ENCODE measurements around the gene TBC1D22A.

TBC1D22A gene

GRCh38 chr22:47054231-47055072 lies 292.0 kb downstream of the TBC1D22A start:
- no peak for DNase-seq (ENCODE audit: low read depth in 2 of 2, low spot score in 1 of 2)

DNA sequence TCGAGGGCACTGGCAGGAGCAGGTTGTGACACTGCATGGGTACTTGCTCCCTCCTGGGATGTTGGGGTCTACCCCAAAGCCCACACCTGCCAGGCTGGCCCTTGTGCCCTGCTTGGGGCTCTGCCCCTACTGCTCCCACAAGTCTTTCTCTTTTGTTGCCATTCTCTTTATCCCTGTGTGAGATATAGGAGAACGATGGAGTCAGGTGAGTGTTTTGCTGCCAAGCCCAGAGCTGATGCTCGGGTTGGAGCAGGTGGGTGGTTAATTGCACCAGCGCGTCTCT lies 292.6 kb downstream of the TBC1D22A start:
- no peak for DNase-seq (ENCODE audit: low read depth in 2 of 2, low spot score in 1 of 2)

DNA sequence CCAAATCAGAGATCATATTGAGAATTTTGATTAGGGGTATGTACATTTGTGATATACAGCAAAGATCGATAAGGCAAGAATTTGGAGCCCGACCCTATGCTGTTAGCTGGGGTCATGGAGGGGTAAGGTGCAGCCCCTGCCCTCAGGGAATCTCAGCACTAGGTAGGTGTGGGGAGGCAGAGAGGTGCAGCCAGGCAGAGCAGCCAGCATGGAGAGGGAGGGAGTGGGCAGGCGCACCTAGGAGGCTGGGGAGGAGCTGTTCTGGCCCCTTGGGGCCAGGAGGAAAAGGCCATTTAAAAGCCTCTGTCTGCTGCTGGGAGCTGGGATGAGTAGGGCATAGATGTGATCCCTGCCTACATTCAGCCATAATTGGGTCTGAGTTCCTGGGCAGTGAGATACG lies 293.0 kb downstream of the TBC1D22A start:
- no peak for DNase-seq (ENCODE audit: low read depth in 2 of 2, low spot score in 1 of 2)

GRCh38 chr22:47055921-47056320 lies 293.5 kb downstream of the TBC1D22A start:
- no peak for DNase-seq (ENCODE audit: low read depth in 2 of 2, low spot score in 1 of 2)

- DNase-seq (ENCODE audit: low read depth in 2 of 2, low spot score in 1 of 2), result no peak
Measured at GRCh38 chr22:47056361-47056760, 293.9 kb downstream of the TBC1D22A start.

- no peak for DNase-seq (ENCODE audit: low read depth in 2 of 2, low spot score in 1 of 2)
Measured at GRCh38 chr22:47056776-47057470, 294.5 kb downstream of the TBC1D22A start.

DNA sequence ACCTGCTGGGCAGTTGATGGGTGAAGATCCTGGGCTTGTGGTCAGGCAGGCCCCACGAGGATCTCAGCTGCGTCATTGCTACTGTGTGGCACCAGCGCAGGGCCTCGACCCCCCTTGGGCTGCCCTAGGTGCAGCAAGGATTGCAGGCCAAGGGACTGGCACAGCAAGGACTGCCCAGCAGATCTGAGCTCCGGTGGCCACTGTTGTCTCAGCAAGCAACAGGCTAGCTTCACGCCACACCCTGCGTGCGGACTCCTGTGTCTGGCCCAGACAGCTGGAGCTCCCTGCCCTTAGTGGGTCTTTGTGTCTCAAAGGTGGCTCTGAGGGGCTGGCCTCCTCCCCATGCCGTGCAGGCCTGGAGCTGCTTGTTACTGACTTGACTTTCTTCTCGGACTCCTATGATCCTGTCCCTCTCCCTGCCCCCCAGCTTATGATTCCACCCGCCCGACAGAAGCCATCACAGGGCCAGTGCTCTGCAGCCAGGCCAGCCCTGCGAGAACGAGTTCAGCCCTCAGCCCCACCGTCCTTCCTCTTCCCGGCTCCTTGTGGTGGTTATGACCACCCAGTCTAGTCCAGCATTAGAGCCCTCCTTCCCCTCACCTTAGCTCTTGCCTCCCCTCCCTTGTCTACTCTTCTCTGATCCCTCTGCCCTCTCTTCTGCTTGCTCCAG lies 295.6 kb downstream of the TBC1D22A start:
- DNase-seq (ENCODE audit: low read depth in 2 of 2, low spot score in 1 of 2), result no peak

DNA sequence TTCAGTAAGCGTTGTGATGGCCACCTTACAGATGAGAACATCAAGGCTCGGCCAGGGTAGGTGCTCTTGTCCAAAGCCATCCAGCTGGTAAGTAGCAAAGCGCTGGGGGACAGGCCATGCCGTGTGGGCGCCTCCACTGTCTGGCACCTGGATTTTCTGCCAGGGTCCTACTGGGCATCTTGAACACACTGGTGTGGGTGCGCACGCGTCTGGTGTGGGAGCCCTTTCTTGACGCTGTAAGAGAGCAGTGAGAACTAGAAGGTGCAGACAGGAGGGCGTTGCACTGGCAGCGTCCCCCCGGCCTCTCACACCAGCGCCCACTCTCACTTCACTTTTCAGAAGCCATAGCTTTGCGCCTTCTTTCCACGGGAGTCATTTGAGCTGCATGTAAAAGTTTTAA lies 296.6 kb downstream of the TBC1D22A start:
- no peak for DNase-seq (ENCODE audit: low read depth in 2 of 2, low spot score in 1 of 2)

- no peak for DNase-seq (ENCODE audit: low read depth in 2 of 2, low spot score in 1 of 2)
Measured at GRCh38 chr22:47059701-47060161, 297.3 kb downstream of the TBC1D22A start.

GRCh38 chr22:47060718-47061117 lies 298.3 kb downstream of the TBC1D22A start:
- no peak for DNase-seq (ENCODE audit: low read depth in 2 of 2, low spot score in 1 of 2)

GRCh38 chr22:47061226-47061625 lies 298.8 kb downstream of the TBC1D22A start:
- DNase-seq (ENCODE audit: low read depth in 2 of 2, low spot score in 1 of 2), result no peak

DNA sequence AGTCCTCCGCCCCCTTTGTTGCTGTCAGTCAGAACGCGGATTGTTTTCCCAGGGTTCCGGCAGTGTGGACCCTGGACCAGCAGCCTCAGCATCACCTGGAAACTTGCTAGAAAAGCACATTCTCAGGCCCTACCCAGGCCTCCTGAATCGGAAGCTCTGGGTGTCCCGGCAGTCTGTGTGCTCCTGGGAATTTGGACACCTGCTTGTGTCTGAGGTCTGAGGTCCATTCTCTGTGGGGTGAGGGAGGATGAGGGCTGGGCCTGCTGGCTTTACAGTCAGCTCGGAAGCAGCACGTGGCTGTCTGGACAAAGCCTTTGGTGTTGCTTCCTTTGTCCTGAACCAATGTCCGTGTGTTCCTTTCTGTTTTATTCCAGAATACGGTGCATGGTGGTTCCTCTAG lies 299.7 kb downstream of the TBC1D22A start:
- DNase-seq (ENCODE audit: low read depth in 2 of 2, low spot score in 1 of 2), result no peak

DNA sequence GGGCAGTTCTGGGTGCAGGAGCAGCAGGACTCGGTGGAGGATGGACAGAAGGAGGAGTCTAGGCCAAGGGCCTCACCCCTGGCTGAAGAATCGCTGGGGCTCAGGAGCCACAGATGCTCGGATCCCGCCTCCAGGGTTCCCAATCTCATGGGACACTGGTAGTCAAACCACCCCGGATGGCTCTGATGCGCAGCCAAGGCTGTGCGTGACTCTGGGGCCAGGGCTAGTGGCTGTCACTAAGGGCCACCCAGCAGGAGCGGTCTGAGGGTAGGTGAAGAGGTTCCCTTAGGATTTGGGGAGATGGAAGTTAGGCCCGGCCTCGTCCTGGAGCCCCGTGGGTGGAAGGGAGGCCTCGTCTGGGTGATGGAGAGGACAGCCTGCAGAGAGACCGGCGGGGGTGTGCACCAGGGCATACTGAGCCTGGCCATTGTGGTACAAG lies 300.6 kb downstream of the TBC1D22A start:
- DNase-seq (ENCODE audit: low read depth in 2 of 2, low spot score in 1 of 2), result no peak

GRCh38 chr22:47063606-47064005 lies 301.2 kb downstream of the TBC1D22A start:
- DNase-seq (ENCODE audit: low read depth in 2 of 2, low spot score in 1 of 2), result no peak

DNA sequence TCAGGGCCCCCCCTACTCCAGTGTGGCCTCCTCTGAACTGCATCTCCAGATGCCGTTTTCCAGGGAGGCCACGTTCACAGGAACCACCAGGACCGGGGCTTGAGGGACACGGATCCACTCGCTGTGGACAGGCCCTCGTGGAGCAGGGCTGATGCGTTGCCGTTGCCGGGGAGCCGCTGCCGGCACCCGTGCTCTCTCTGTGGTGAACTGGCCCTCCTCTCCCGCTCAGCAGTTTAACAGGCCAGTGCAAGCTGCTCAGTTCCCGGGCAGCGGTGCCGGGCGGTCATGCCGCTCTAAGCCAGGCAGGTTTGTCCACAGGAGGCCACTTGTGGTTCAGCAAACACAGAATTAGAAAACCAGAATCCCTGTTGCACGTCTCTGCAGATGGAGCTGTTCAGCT lies 301.6 kb downstream of the TBC1D22A start:
- no peak for DNase-seq (ENCODE audit: low read depth in 2 of 2, low spot score in 1 of 2)

- no peak for DNase-seq (ENCODE audit: low read depth in 2 of 2, low spot score in 1 of 2)
Measured at GRCh38 chr22:47064416-47064815, 302.0 kb downstream of the TBC1D22A start.

DNA sequence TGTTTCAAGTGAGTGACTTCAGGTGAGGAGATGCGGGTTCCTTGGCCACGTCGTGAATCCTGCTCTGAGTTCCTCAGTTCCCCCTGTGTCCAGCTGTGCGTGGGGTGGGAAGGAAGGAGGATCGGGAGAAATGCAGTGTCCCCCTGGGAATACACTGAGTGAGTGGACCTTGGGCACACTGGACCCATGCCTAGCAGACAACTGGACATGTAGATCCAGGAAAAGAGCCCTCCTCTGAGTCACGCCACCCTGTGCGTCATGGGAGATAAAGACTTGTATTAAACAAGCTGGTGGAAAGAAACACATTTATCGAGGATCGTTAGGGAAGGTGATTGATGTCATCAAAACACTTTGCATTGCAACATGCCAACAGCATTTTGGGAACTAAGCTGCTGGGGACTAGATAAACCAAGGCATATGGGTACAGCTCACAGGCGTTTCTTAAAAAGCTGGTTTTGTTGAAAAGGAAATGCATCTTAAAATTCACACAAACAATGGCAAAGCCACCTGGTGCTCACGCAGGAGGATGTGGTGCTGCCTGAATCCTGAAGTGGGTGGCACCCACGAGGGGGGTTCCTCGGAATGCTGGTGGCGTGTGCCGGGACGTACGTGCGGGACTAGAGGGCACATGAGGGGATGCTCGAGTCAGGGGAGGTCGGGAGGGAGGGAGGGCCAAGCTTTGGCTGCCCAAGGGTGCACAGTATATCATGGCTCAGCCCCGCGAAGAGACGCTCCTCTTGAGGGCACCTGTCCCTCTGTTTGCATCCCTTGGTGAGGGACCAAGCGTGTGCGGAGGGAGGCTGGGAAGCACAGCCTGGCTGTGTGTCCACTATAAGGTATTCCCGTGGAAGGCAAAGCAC lies 303.5 kb downstream of the TBC1D22A start:
- DNase-seq (ENCODE audit: low read depth in 2 of 2, low spot score in 1 of 2), result no peak

DNA sequence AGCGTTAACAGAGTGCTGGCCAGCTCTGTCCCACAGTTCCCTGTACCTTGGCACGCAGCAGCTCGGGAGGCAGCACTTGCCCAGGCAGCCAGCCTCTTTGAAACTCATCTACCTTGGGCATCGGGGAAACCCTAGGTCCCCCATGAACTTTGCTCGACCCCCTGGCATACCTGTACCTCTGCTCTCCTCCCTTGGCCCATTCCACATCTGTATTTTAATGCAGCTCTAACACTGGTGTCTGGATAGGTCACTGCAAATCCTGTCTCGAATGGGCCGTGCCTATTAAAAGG lies 304.1 kb downstream of the TBC1D22A start:
- DNase-seq (ENCODE audit: low read depth in 2 of 2, low spot score in 1 of 2), result no peak

- no peak for DNase-seq (ENCODE audit: low read depth in 2 of 2, low spot score in 1 of 2)
Measured at GRCh38 chr22:47067321-47067890, 305.0 kb downstream of the TBC1D22A start.

GRCh38 chr22:47067911-47068625 lies 305.6 kb downstream of the TBC1D22A start:
- DNase-seq (ENCODE audit: low read depth in 2 of 2, low spot score in 1 of 2), result no peak
